Stimulated activated naive B cell treated with anti-CD40 and anti-IgM and Interleukin-4, amounts not matched to agents 10 μg/mL and 1 μg/mL and 100 μg/mL, for 72 hours (primary cell): ENCODE results near the gene CYFIP2.

Source experiments
- ATAC-seq, 2 donors: fragments of 150-1000 bp; cut with Tn5 transposase; replicated peaks; 2 replicates each; pipeline ENCODE4 v1.10.0; 2021; ENCODE audit warnings: moderate library complexity in 1 of 2
- DNase-seq: peaks from one replicate; pipeline ENCODE4 v3.0.0; 2021
- H3K27ac Mint-ChIP-seq: one replicate; pipeline ENCODE4 v1.8.0; 2022; ENCODE audit warnings: mild to moderate bottlenecking, mixed read lengths
- H3K27me3 Mint-ChIP-seq, 2 donors: one replicate each; pipeline ENCODE4 v1.8.0; 2022; ENCODE audit warnings: mixed read lengths in 2 of 2
- H3K36me3 Mint-ChIP-seq, 2 donors: one replicate each; pipeline ENCODE4 v1.8.0; 2022; ENCODE audit warnings: mixed read lengths in 2 of 2, mild to moderate bottlenecking in 1 of 2
- H3K4me1 Mint-ChIP-seq, 2 donors: one replicate each; pipeline ENCODE4 v1.8.0; 2022; ENCODE audit warnings: mixed read lengths in 2 of 2, mild to moderate bottlenecking in 1 of 2
- H3K4me3 Mint-ChIP-seq, 2 donors: one replicate each; pipeline ENCODE4 v1.8.0; 2022; ENCODE audit warnings: mild to moderate bottlenecking in 2 of 2, mixed read lengths in 2 of 2, moderate library complexity in 1 of 2
- H3K9me3 Mint-ChIP-seq, 2 donors: one replicate each; pipeline ENCODE4 v1.8.0; 2022; ENCODE audit warnings: mixed read lengths in 2 of 2, mild to moderate bottlenecking in 1 of 2

The CYFIP2 gene

GRCh38 chr5:157269761-157270272 is 3.9 kb downstream of the CYFIP2 start:
- peaks cover 54 to 74% of the 10 kb centered on the region in 2 donors for H3K36me3 Mint-ChIP-seq
- H3K27me3 Mint-ChIP-seq: no peaks in the 10 kb centered on the region
- no peak for DNase-seq
- peak overlapping the region; percentile 83 to 86 for H3K4me3 Mint-ChIP-seq
- ATAC-seq: no peak
- peaks cover 0 to 3% of the 10 kb centered on the region in 2 donors for H3K9me3 Mint-ChIP-seq
- H3K27ac Mint-ChIP-seq: peak overlapping the region; percentile 93
- peaks cover 56 to 82% of the 10 kb centered on the region in 2 donors for H3K4me1 Mint-ChIP-seq

DNA sequence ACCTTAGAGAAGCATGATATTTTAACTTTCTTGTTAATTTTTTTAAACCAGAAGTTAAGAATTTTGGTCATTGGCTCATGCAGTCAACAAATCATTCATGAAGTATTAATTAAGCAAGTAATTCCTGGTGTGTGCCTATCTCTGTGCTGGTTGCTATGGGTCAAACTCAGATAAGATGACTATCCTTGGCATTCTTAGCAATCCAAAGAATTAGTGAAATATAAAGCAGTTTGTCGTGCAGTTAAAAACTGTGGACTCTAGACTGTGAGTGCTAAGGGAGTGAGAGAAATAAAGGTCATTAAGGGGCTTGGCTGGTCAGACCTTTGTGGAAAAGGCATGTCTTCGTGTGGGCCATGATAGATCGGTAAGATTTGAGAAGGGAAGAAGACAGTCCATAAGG is 4.8 kb downstream of the CYFIP2 start:
- H3K36me3 Mint-ChIP-seq: peaks cover 54 to 74% of the 10 kb centered on the region in 2 donors

GRCh38 chr5:157271740-157272271 is 5.9 kb downstream of the CYFIP2 start:
- DNase-seq: peak; percentile 96
- peaks cover 50 to 75% of the 10 kb centered on the region in 2 donors for H3K36me3 Mint-ChIP-seq
- no peaks in the 10 kb centered on the region for H3K27me3 Mint-ChIP-seq
- ATAC-seq: peak; percentile 91 to 93
- peaks cover 54 to 82% of the 10 kb centered on the region in 2 donors for H3K4me1 Mint-ChIP-seq
- peaks cover 0 to 3% of the 10 kb centered on the region in 2 donors for H3K9me3 Mint-ChIP-seq
- H3K4me3 Mint-ChIP-seq: peak overlapping the region; percentile 83 to 86
- H3K27ac Mint-ChIP-seq: peak overlapping the region; percentile 99

More for the DNA sequence above, 4.8 kb downstream of the CYFIP2 start:
- no peaks in the 10 kb centered on the region for H3K27me3 Mint-ChIP-seq
- no peak for DNase-seq
- no peak for ATAC-seq
- peak overlapping the region; percentile 99 for H3K27ac Mint-ChIP-seq
- H3K4me3 Mint-ChIP-seq: peak overlapping the region; percentile 83 to 86
- H3K4me1 Mint-ChIP-seq: peaks cover 53 to 77% of the 10 kb centered on the region in 2 donors
- H3K9me3 Mint-ChIP-seq: peaks cover 0 to 3% of the 10 kb centered on the region in 2 donors

DNA sequence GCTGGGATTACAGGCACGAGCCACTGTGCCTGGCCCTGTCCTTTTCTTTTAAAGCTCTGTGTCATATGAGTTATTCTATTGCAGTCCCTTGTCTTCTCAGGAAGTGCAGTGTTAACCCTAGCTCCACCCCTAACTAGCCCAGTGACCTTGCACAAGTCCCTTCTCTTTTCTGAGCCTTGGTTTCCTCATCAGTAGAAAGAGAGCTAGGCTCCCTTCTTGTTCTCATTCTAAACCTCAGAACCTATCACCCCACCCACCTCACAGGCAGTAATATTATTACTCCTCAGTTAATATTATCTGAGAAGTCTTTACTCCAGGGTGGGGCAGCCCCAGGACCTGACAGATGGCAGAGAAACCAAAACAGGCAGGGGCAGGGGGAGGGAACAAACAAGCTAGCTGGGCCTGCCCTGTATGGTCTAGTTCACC is 7.2 kb downstream of the CYFIP2 start:
- H3K27ac Mint-ChIP-seq: peak overlapping the region; percentile 98
- DNase-seq: no peak
- no peaks in the 10 kb centered on the region for H3K27me3 Mint-ChIP-seq
- H3K4me1 Mint-ChIP-seq: peaks cover 56 to 78% of the 10 kb centered on the region in 2 donors
- peaks cover 0 to 3% of the 10 kb centered on the region in 2 donors for H3K9me3 Mint-ChIP-seq
- ATAC-seq: peak; percentile 42 to 49
- H3K36me3 Mint-ChIP-seq: peaks cover 44 to 72% of the 10 kb centered on the region in 2 donors
- H3K4me3 Mint-ChIP-seq: peak overlapping the region; percentile 75 to 85

DNA sequence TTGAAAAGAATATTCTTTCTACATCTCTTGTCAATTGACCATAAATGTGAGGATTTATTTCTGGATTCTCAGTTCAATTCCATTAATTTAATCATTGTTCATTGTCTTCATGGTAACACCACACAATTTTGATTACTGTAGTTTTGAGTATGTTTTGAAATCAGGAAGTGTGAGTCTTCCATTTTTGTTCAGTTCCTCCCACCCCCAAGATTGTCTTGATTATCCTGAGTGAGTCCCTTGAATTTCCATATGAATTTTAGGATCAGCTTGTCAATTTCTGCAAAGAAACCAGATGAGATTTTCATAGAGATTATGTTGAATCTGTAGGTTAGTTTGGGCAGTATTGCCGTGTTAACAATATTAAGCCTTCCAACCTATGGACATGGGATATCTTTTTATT is 9.5 kb downstream of the CYFIP2 start:
- no peak overlapping the region for H3K4me3 Mint-ChIP-seq
- DNase-seq (no peak), ATAC-seq (no peak)
- peaks cover 36 to 64% of the 10 kb centered on the region in 2 donors for H3K36me3 Mint-ChIP-seq
- H3K9me3 Mint-ChIP-seq: peaks cover 0 to 3% of the 10 kb centered on the region in 2 donors
- peaks cover 45 to 68% of the 10 kb centered on the region in 2 donors for H3K4me1 Mint-ChIP-seq
- no peaks in the 10 kb centered on the region for H3K27me3 Mint-ChIP-seq
- H3K27ac Mint-ChIP-seq: no peak overlapping the region

- H3K9me3 Mint-ChIP-seq: peaks cover 3 to 7% of the 10 kb centered on the region in 2 donors
- no peak overlapping the region for H3K27ac Mint-ChIP-seq
- H3K4me3 Mint-ChIP-seq: no peak overlapping the region
- DNase-seq (no peak), ATAC-seq (no peak)
- no peaks in the 10 kb centered on the region for H3K27me3 Mint-ChIP-seq
- H3K4me1 Mint-ChIP-seq: peaks cover 45 to 67% of the 10 kb centered on the region in 2 donors
- H3K36me3 Mint-ChIP-seq: peaks cover 25 to 52% of the 10 kb centered on the region in 2 donors
Observed at GRCh38 chr5:157278319-157279037, 12.6 kb downstream of the CYFIP2 start.

DNA sequence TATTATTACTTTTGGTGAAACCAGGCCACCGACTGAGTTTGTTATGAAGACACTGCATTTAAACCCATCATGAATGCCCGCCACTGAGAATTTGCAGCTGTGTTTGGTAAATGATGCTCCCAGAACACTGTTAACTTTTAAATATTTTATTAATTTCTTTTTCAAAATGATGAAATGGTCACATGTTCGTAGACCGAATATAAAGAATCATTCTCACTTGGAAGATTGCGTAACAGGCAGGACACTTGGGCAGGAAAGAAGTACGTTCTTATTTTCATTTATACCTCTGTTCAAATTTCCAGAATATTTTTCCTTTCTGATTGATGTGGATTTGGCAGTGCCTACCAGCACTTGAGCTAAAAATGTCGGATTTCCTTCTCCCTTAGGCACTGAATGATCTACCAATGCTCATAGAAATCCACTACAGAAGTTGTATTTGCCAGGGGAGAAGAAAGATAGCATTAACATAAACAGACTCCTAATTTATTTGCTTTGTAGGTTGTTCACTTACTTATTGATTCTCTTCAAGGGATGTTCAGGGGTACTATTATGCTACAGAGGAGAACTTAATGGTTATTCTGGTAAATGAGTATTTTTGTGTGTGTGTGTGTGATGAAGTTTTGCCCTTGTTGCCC is 13.8 kb downstream of the CYFIP2 start:
- Mint-ChIP-seq H3K4me3 (no peak overlapping the region), H3K4me1 (peaks cover 50 to 74% of the 10 kb centered on the region in 2 donors), H3K27me3 (no peaks in the 10 kb centered on the region), H3K9me3 (peaks cover 3 to 7% of the 10 kb centered on the region in 2 donors), H3K36me3 (peaks cover 20 to 41% of the 10 kb centered on the region in 2 donors), H3K27ac (peak overlapping the region; percentile 82)
- DNase-seq (no peak), ATAC-seq (no peak)

GRCh38 chr5:157280927-157281326 is 15.0 kb downstream of the CYFIP2 start:
- Mint-ChIP-seq H3K4me1 (peaks cover 58 to 84% of the 10 kb centered on the region in 2 donors), H3K36me3 (peaks cover 29 to 47% of the 10 kb centered on the region in 2 donors), H3K9me3 (peaks cover 3 to 7% of the 10 kb centered on the region in 2 donors), H3K27me3 (no peaks in the 10 kb centered on the region), H3K27ac (peak overlapping the region; percentile 43), H3K4me3 (peak overlapping the region in 1 of 2 donors; percentile 31)
- ATAC-seq: no peak
- DNase-seq: no peak

GRCh38 chr5:157282150-157282549 is 16.2 kb downstream of the CYFIP2 start:
- no peaks in the 10 kb centered on the region for H3K27me3 Mint-ChIP-seq
- no peak for DNase-seq
- no peak for ATAC-seq
- H3K4me3 Mint-ChIP-seq: no peak overlapping the region
- H3K4me1 Mint-ChIP-seq: peaks cover 53 to 76% of the 10 kb centered on the region in 2 donors
- H3K36me3 Mint-ChIP-seq: peaks cover 34 to 42% of the 10 kb centered on the region in 2 donors
- peaks cover 3 to 7% of the 10 kb centered on the region in 2 donors for H3K9me3 Mint-ChIP-seq
- H3K27ac Mint-ChIP-seq: peak overlapping the region; percentile 76

GRCh38 chr5:157283434-157283833 is 17.5 kb downstream of the CYFIP2 start:
- H3K36me3 Mint-ChIP-seq: peaks cover 40 to 47% of the 10 kb centered on the region in 2 donors
- peak; percentile 68 for DNase-seq
- H3K27ac Mint-ChIP-seq: peak overlapping the region; percentile 76
- H3K27me3 Mint-ChIP-seq: no peaks in the 10 kb centered on the region
- peak; percentile 99 to 100 for ATAC-seq
- H3K4me3 Mint-ChIP-seq: peak overlapping the region; percentile 15 to 51
- H3K9me3 Mint-ChIP-seq: peaks cover 3 to 7% of the 10 kb centered on the region in 2 donors
- peaks cover 47 to 79% of the 10 kb centered on the region in 2 donors for H3K4me1 Mint-ChIP-seq

GRCh38 chr5:157284458-157285212 is 18.7 kb downstream of the CYFIP2 start:
- H3K9me3 Mint-ChIP-seq: peaks cover 3 to 7% of the 10 kb centered on the region in 2 donors
- DNase-seq: no peak
- H3K27ac Mint-ChIP-seq: peak overlapping the region; percentile 51
- H3K4me1 Mint-ChIP-seq: peaks cover 47 to 84% of the 10 kb centered on the region in 2 donors
- H3K36me3 Mint-ChIP-seq: peaks cover 47 to 56% of the 10 kb centered on the region in 2 donors
- ATAC-seq: no peak
- no peaks in the 10 kb centered on the region for H3K27me3 Mint-ChIP-seq
- no peak overlapping the region for H3K4me3 Mint-ChIP-seq

GRCh38 chr5:157285310-157286035 is 19.6 kb downstream of the CYFIP2 start:
- Mint-ChIP-seq H3K4me3 (no peak overlapping the region), H3K9me3 (peaks cover 5 to 6% of the 10 kb centered on the region in 2 donors), H3K36me3 (peaks cover 49 to 56% of the 10 kb centered on the region in 2 donors), H3K27me3 (no peaks in the 10 kb centered on the region), H3K4me1 (peaks cover 49 to 84% of the 10 kb centered on the region in 2 donors), H3K27ac (peak overlapping the region; percentile 51)
- no peak for ATAC-seq
- no peak for DNase-seq

GRCh38 chr5:157286761-157287211 is 20.9 kb downstream of the CYFIP2 start:
- Mint-ChIP-seq H3K4me3 (no peak overlapping the region), H3K27me3 (no peaks in the 10 kb centered on the region), H3K9me3 (peaks cover 5 to 6% of the 10 kb centered on the region in 2 donors), H3K4me1 (peaks cover 52 to 85% of the 10 kb centered on the region in 2 donors), H3K36me3 (peaks cover 53 to 60% of the 10 kb centered on the region in 2 donors), H3K27ac (no peak overlapping the region)
- ATAC-seq (no peak), DNase-seq (no peak)
